ENCODE measurements around the gene FUCA2. TPM values are rescaled to one million over a fixed set of nuclear protein-coding genes. Genes with fewer than 3 reads are reported as not detected.

Gene FUCA2, protein sequence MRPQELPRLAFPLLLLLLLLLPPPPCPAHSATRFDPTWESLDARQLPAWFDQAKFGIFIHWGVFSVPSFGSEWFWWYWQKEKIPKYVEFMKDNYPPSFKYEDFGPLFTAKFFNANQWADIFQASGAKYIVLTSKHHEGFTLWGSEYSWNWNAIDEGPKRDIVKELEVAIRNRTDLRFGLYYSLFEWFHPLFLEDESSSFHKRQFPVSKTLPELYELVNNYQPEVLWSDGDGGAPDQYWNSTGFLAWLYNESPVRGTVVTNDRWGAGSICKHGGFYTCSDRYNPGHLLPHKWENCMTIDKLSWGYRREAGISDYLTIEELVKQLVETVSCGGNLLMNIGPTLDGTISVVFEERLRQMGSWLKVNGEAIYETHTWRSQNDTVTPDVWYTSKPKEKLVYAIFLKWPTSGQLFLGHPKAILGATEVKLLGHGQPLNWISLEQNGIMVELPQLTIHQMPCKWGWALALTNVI
- 10 to 100 TPM; 21.7 to 29.2 (median 25.6) TPM for polyA plus RNA-seq

DNA sequence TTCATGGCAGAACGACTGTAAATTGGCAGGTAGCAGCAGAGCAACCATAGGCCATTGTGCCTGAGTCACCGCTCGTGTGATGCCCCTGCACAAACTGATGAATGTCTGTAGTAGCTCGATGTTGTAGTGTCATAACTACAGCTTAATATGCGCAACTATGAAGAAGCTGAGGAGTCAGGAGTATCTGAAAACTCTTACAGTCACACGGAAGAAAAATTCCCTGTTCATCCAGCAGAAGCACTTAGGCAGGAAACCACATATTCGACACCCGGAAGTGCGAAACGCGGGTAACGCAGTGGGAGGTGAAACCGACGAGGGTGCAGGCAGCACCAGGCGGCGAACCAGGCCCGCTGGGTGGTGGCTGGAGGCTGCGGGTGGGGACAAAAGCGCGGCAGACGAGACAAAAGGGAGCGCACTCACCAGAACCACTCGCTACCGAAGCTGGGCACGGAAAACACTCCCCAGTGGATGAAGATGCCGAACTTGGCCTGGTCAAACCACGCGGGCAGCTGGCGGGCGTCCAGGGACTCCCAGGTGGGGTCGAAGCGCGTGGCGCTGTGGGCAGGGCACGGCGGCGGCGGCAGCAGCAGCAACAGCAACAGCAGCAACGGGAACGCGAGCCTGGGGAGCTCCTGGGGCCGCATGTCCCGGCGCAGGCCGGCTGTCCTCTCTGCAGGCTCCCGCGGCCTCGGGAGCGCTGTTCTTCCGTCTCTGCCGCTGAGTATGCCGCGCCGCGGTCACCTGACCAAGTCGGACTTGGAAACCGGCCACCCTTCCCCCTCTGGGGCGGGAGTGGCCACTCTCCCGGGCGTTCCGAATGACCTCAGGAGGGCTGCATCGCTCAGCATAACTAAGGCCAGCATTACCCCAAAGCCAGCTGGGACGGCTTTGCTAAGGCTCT is at the start of gene FUCA2:
Gene FUCA2 (minus strand): TSS at position 730 of the 901 bp plus-strand sequence. CDS start 86 bp downstream, at position 644.
- H3K27ac ChIP-seq (ENCODE audit: low read depth, low read length): peak within 1 kb of the TSS; percentile 51
- WGBS, 3 donors: 2 to 4% (median 3%) methylated on average over 58 to 63 of the region's 63 CpGs

DNA sequence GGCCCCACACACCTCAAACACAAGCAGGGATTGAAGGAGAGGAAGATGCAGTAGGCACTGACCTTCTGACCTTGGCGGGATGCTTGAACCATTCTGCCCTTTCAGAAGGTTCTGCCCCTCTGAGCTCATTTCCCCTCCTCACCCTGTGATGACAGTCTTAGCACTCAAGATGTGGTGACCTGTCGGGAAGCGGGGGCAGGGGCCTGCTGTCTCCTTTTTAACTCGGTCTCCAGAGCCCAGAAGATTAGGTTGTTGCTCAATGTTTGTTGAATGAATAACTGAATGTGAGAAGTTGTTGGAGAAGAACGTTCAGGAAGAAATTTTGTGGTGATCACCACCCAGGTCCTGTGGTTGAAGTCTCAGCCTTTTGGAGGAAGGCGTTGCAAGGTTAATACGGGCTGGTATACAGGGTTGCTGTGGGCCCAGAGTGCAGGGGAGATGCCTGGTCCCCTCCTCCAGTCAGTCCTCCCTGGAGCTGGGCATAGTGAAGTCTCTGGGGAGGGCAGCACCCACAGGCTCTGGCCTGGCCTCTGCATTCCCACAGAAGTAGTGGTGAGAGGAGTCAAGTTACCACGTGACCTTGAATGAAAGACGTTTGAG is 49.7 kb upstream of the FUCA2 start:
- no peak overlapping the region for H3K27ac ChIP-seq (ENCODE audit: low read depth, low read length)
- 83 to 95% (median 90%) methylated on average over 9 of the region's 9 CpGs for WGBS, 3 donors

DNA sequence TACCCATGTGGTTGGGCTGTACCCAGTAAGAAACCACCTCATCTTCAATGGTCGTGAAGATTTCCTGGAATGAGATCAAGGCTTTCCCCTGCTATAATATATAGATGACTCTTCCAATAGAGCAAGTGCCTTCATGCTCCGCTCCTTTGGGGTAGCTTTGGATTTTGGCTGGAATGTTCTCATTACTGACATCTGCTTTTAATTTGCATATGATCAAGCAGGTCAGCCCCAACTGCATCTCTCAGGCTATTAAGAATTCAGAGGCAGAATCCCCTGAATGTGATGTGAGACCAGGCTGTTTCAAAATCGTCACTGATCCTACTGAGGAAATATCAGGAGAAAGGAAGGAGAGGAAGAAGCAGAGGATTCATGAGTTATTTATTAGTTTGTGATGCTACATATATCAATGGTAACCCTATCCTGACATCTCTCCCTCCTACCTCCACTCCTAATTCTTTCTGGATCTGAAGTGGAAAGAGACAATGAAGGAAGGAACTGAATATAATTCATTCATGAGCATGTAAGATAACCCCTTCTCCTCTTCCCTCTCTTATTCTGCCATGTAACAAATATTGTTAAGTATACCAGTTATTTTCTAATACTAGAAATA is 47.6 kb upstream of the FUCA2 start:
- WGBS, 3 donors: 64 to 83% (median 80%) methylated on average over 3 of the region's 3 CpGs
- no peak overlapping the region for H3K27ac ChIP-seq (ENCODE audit: low read depth, low read length)

DNA sequence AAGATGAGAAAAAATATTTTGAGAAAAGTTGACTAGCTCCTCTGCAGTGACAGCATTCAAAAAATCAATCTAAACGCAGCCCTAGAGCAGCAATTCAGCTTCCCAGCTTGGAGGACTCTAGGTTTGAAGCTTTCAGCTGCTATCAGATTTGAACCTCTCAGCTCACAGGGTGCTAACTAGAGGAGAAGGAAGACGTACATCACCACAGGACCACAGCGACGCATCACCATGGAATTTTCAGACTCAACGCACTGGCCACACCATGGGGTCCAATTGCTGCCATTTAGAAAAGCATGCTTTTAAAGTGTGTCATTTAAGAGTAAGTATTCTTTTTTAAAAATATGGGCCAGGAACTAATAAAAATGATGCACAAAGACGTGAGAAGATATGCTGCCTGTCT is 45.0 kb upstream of the FUCA2 start:
- WGBS, 3 donors: 88 to 95% (median 93%) methylated on average over 6 of the region's 6 CpGs
- no peak overlapping the region for H3K27ac ChIP-seq (ENCODE audit: low read depth, low read length)

DNA sequence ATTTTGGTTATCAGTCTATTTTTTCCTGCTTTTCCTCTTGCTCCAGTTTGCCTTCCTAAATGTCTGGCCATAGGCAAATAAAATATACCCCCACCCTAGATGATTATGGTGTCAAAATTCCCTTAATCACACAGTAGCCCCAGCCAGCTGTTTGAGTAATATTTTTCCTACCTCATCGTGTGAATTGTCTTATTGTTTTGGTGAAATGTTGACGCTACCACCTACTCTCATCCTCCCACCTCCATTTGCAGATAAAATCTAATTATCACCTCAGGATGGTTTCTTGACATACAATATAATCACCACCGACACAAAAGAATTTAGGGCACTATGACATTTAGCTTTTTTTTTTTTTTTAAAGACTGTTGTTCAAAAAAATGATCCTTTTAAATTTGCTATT is 44.1 kb upstream of the FUCA2 start:
- H3K27ac ChIP-seq (ENCODE audit: low read depth, low read length): no peak overlapping the region
- WGBS, 3 donors: 60 to 78% (median 70%) methylated on average over 3 of the region's 3 CpGs

DNA sequence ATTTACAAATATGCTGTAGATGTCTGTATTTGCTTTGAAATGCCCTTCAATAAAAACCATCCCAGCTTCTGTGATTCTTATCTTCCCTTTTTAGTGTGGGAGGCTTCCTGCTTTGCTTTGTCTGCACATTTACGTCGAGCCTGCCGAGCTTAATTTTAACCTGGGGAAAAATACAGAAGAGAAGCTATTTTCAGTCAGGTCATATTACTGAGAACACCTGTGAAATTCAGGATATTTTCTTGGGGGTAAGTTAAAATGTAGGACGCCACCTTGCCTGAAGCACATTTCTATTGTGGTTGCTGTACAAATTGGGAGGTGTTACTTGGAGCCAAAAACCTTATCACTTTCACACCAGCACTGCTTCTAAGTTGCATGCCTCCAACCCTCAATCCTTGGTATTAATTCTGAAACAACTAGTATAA is 43.6 kb upstream of the FUCA2 start:
- WGBS, 3 donors: 19 to 53% (median 28%) methylated on average over 4 of the region's 4 CpGs
- no peak overlapping the region for H3K27ac ChIP-seq (ENCODE audit: low read depth, low read length)

DNA sequence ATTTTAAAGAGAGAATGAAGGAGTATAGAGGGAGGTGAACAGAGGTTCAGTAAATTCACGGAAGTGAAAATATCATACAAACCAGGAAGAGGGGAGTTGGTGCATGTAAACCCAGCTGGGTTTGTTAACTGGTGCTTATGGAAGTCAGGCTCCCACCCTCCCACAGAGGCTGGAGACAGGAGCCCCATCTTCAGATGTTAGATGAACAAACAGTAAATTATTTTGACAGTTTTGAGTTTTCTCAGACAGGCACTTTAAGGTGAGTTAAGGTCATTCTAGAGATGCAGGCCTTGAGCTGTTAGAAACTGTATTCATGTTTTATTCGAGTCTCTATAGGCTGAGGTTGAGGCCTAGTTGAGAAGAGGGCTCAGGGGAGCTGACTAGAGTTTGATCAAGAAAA is 41.8 kb upstream of the FUCA2 start:
- no peak overlapping the region for H3K27ac ChIP-seq (ENCODE audit: low read depth, low read length)
- WGBS, 3 donors: 92 to 94% (median 92%) methylated on average over 2 of the region's 2 CpGs

DNA sequence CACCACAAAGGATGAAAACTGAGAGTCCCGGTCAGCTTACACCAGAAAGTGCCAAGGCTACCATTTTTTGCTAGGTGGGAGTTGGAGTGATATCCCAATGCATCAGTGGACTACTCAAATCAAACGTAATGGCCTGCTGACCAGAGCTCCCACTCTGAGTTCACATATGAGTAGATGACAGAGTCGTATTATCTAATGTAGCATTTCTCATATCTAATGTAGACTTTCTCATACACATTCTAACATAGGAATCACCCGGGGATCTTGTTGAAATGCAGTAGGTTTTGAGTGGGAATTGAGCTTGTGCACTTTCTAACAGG is 38.4 kb upstream of the FUCA2 start:
- H3K27ac ChIP-seq (ENCODE audit: low read depth, low read length): no peak overlapping the region
- WGBS, 3 donors: 94 to 98% (median 96%) methylated on average over 4 of the region's 4 CpGs

DNA sequence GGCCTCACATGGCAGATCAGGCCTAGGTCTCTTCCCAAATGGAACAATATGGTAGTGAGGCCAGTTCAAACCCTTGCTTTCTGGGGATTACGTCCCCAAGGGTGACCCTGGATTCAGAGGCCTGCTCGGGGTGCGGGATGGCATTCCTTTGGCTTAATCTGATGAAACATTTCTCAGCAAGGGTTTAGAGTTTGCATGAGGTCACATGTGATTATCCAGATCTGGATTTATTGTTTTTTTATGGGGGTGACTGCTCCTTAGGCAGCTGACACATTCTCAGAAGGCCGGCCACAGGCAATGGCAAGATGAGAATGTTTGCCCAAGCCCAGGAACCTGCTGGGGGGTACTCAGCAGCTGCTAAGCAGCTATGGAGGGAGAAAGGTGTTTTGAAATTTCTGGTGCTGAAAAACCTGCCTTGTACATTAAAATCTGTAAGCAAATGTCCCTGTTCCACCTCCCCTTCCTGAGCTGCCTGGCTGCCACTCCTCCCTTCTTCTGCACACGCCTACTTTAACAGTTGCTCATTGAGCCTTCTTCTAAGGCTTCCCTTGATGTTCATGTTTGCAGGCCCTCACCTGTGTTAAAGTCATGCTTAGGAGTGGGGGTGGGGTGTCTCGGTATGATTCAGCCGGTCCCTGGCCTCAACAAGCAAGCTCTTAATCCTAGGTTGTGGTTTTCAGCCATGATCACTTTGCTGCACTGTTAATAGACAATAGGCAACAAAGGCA is 37.9 kb upstream of the FUCA2 start:
- H3K27ac ChIP-seq (ENCODE audit: low read depth, low read length): no peak overlapping the region
- WGBS, 3 donors: 90 to 97% (median 95%) methylated on average over 7 of the region's 7 CpGs

DNA sequence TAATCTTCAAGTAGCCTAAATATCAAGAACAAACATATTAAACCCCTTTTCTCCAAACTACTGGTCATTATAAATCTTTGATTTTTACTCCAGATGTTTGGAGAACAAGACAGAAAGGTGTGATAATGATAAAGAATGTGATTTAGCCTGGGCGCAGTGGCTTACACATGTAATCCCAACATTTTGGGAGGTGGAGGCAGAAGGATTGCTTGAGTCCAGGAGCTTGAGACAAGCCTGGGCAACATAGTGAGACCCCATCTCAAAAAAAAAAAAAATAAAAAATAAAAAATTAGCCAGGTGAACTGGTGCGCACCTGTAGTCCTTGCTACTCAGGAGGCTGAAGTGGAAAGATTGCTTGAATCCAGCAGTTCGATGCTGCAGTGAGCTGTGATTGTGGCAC is 35.1 kb upstream of the FUCA2 start:
- H3K27ac ChIP-seq (ENCODE audit: low read depth, low read length): no peak overlapping the region
- 92 to 99% (median 95%) methylated on average over 3 of the region's 3 CpGs for WGBS, 3 donors

DNA sequence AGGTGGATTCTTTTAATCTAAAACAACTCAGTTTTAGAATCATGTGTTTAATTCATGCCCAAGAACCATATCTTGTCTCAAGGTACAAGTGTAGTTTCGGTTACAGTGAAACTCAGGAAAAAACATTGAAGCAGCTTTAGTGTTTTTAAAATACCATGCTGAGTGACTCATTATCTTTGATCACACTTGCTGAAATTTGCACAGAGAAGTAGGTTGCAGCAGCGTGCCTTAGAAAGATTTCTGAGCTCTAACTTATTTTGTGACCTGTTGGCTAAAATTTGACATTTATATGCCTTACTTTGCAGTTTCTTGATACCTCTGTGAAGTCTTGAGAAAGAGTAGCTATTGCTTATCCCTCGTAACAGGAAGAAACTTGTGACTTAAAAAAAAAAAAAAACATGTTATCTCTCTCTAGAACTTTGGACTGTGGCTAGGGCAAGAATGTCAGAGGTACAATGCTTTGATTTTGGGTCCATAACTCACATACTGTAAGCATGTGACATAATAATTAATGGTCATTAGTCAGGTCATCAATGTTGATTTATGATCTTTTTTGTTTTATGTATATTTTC is 34.5 kb upstream of the FUCA2 start:
- 48 to 70% (median 54%) methylated on average over 3 of the region's 3 CpGs for whole genome bisulfite sequencing, 3 donors
- no peak overlapping the region for H3K27ac ChIP-seq (ENCODE audit: low read depth, low read length)

DNA sequence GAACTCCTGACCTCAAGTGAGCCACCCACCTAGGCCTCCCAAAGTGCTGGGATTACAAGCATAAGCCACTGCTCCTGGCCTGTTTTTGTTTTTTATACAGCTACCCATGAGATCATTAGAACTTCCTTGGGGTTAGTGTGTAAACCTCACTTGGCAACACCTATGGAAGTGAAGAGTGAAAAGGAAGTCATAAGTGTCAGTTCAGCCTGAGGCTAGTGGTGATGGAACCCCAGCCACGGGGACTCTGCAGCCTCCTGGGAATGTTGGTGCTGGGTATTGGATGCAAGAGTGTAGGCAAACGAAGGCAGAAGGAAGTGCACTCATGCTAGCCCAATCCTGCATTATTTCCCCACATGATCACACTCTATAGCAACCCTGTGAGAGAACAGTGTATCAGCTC is 33.6 kb upstream of the FUCA2 start:
- 44 to 66% (median 56%) methylated on average over 2 of the region's 2 CpGs for WGBS, 3 donors
- H3K27ac ChIP-seq (ENCODE audit: low read depth, low read length): no peak overlapping the region

DNA sequence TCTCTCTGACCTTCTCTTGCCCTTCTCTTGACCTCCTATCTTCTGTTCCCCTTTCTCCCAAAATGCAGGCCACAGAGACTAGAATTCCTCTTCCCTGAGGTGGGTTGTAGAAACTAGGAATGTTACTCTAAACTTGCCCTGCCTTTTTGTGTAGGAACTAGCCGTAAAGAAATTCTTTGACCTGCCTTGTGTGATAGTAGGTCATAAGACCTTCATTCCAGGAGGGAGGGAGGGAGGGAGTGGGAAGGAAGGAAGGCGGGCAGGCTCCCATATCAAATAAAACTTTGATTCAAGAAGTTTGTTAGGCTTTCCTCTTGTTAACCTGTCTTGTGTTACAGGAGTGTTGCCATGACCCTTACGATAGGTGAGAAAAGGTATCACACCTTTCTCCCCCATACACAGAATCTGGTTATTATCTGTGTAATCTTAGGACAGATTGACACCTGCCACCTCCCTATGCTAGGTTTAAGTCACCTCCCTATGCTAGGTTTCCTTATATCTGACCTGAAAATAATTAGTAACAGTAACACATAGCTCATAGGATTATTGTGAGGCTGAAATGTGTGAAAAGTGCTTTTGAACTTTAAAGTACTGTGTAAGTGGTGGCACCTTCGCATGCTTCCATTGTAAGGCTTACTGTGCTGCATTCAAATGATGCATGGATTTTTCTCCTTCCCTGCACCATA is 32.6 kb upstream of the FUCA2 start:
- no peak overlapping the region for H3K27ac ChIP-seq (ENCODE audit: low read depth, low read length)
- 87 to 92% (median 90%) methylated on average over 4 of the region's 4 CpGs for WGBS, 3 donors

DNA sequence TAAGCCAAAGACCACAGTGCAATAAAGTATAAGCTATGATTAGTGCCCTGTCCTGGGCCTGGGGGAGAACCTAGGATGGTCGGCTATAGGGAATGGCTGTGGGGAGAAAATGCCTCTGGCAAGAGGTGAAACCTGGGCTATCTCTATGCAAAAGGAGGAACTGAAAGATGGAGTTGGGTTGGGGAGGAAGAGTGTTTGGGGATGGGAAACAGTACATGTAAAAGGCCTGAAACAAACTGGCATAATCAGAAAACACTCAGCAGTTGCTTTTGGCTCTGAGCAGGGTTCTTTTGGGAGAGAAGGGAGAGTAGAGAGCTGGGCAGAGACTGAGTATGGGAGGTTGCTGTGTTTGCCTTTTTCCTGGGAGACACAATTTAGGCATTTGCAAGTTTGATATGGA is 31.9 kb upstream of the FUCA2 start:
- 57 to 83% (median 82%) methylated on average over 1 of the region's 1 CpG for WGBS, 3 donors
- H3K27ac ChIP-seq (ENCODE audit: low read depth, low read length): no peak overlapping the region

DNA sequence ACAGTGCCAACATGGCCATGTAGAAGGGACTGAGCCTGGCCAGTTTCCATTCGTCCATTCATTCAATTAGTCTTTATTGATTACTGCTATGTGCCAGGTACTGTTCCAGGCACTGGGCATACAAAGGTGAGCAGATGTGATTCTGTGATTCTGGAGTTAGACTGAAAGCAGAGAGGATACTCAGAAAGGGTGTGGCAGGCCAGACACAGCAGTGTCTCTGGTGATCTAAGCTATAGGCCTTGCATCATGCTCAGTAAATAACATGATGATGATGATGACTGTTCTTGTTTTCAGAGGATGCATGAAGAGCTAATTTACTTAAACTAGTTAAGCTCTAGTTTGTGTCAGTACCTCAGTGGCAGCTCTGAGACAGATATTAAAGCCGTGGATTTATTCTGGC is 31.4 kb upstream of the FUCA2 start:
- WGBS, 3 donors: 77 to 96% (median 93%) methylated on average over 2 of the region's 2 CpGs
- H3K27ac ChIP-seq (ENCODE audit: low read depth, low read length): no peak overlapping the region

DNA sequence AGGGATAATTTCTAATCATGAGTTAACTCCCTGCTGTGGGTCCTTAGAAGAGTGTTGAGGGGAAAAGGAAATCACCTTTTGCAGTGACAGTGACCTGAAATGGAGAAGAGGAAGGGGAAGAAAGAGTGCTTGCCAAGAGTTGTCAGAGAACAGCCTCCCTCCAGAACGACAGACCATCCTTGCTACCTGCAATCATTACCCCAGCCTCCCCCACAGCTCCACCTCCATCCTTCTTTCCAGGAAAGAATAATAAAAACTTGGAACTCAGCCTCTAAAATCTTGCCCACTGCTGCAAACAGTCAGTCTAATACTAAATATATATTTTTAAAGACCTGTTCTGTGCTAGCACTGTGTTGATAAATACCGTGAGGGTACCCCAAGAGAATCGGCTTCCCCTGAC is 28.7 kb upstream of the FUCA2 start:
- H3K27ac ChIP-seq (ENCODE audit: low read depth, low read length): no peak overlapping the region
- WGBS, 3 donors: 65 to 73% (median 70%) methylated on average over 3 of the region's 3 CpGs

DNA sequence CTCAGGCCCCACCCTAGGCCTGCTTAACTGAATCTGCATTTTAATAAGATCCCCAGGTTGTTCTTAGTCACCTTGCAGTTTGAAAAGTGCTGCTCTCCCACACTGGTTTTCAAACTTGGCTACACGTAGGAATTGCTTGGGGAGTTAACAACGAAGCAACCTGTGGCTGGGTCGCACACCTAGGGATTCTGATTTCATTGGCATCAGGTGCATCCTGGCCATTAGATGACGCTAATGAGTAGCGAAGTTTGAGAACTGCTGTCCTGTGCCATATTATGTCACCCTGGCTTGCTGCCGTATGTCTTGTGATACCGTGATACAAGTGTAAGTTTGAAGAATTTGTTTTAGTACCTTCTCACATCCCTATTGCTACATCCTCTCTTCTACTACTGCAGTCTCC is 28.2 kb upstream of the FUCA2 start:
- H3K27ac ChIP-seq (ENCODE audit: low read depth, low read length): no peak overlapping the region
- WGBS, 3 donors: 86 to 93% (median 92%) methylated on average over 7 of the region's 7 CpGs

All from adipose tissue (tissue), 3 donors.